Stomach (tissue), 9 donors: ENCODE data around the gene ZEB1. TPM values are rescaled to one million over a fixed set of nuclear protein-coding genes. Genes with fewer than 3 reads are reported as not detected.

Source experiments
- DNase-seq, 2 donors: peaks; one replicate each; pipeline versions ENCODE4 v3.0.0 to v3.0.0-alpha.2; 2013 to 2019
- H3K27ac ChIP-seq, 5 donors: fragments of 200-600 bp in 4 of 5; sonication (generic) in 4 of 5; one replicate each; pipeline ENCODE4 v1.5.1; 2013 to 2019; ENCODE audit warnings: mild to moderate bottlenecking in 1 of 5, moderate library complexity in 1 of 5
- H3K27me3 ChIP-seq, 3 donors: fragments of 200-600 bp; sonication (generic); one replicate each; pipeline ENCODE4 v1.5.1; 2017 to 2019; ENCODE audit warnings: mixed run types in 1 of 3
- H3K36me3 ChIP-seq, 4 donors: fragments of 200-600 bp; sonication (generic); 1 replicate in 3 of 4; 2 replicates in 1 of 4; pipeline ENCODE4 v1.5.1; 2016 to 2019
- H3K4me1 ChIP-seq, 4 donors: fragments of 200-600 bp; sonication (generic); one replicate each; pipeline ENCODE4 v1.5.1; 2016 to 2019
- H3K4me3 ChIP-seq, 4 donors: fragments of 200-600 bp; sonication (generic) in 3 of 4; one replicate each; pipeline ENCODE4 v1.5.1; 2016 to 2019; ENCODE audit warnings: mild to moderate bottlenecking in 1 of 4
- H3K9me3 ChIP-seq, 4 donors: fragments of 200-600 bp; sonication (generic); one replicate each; pipeline ENCODE4 v1.5.1; 2016 to 2019
- CTCF ChIP-seq, 7 experiments: fragments of 450-650 bp in 4 of 7; fragments of 200-600 bp in 3 of 7; sonication (generic) in 3 of 7; IDR thresholded peaks; one replicate each; pipeline ENCODE4 v1.5.1; 2016 to 2019; ENCODE audit warnings: antibody characterized with exemption in 7 of 7, control low read depth in 2 of 7, mild to moderate bottlenecking in 1 of 7
- EP300 ChIP-seq: sonication (generic); formaldehyde crosslinking; IDR thresholded peaks from one replicate; pipeline ENCODE4 v1.6.1; 2017; ENCODE audit warnings: antibody characterized with exemption
- POLR2A ChIP-seq, 4 donors: fragments of 450-650 bp; IDR thresholded peaks; one replicate each; pipeline ENCODE4 v1.6.1; 2016; ENCODE audit warnings: antibody characterized with exemption in 4 of 4, control low read depth in 2 of 4, mild to moderate bottlenecking in 1 of 4, moderate library complexity in 1 of 4
- POLR2AphosphoS5 ChIP-seq, 3 donors: sonication (generic); formaldehyde crosslinking; IDR thresholded peaks; one replicate each; pipeline ENCODE4 v1.6.1; 2016; ENCODE audit warnings: antibody characterized with exemption in 3 of 3
- WGBS, 5 donors: extraction: QIAGEN DNeasy Blood & Tissue Kit in 3 of 5; methylation state at CpG; one replicate each; pipeline versions ENCODE4 v1.1.5 to v1.1.7; 2013 to 2018; 5-methylcytosine and 5-hydroxymethylcytosine counted together
- intact Hi-C: fragments of 100-400 bp; cut with DNase I; formaldehyde crosslinking; loops from one replicate; pipeline ENCODE4 v1.15.1; 2023; ENCODE audit warnings: low total_unique reads
- polyA plus RNA-seq, 3 donors: library from polyadenylated mRNA; stranded (reverse); fragments of 200-250 nt; gene quantifications; one replicate each; pipeline ENCODE4 v1.2.3, GENCODE V29; 2013
- total RNA-seq, 5 donors: library from RNA; depleted of rRNA; stranded (reverse); fragments of >200 nt; gene quantifications; one replicate each; pipeline versions ENCODE4 v1.1.0 to v1.2.3, GENCODE V29; 2014 to 2016
- donor health status: healthy with polysubstance abuse.
- donor health status: Bipolar disorder and iron deficiency.
- donor health status: healthy.

The ZEB1 gene
- total and polyA plus RNA-seq, 8 donors, result 7.6 to 187 (median 31.1) TPM

DNA sequence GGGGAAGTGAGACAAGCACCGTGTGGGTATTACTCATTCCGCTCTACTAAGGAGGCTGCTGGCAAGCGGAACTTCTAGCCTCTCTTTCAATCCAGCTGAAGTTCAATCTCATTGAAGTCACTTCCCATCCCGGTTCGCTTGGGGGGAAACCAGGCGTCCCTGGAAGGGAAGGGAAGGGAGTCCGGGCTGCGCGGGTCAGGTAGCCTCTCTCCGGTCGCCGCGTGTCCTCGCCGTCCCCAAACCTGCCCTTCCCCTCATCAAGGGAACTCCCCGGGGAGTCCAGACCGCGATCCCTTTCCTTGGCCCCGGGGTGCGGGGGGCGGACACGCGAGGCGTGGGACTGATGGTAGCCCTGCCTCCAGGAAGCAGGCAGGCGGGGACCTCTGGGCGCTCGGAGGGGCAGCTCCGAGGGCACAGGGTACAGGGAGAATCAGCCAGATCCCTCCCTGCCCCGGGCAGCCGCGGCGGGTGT, 598 bp upstream of the ZEB1 start:
- Histone ChIP-seq H3K27ac (peak overlapping the region; percentile 85 to 99 (median 93)), H3K27me3 (peaks cover 0 to 26% (median 15%) of the 10 kb centered on the region in 3 donors), H3K4me3 (peak overlapping the region; percentile 78 to 89 (median 86)), H3K4me1 (peaks cover 0 to 41% (median 30%) of the 10 kb centered on the region in 4 donors), H3K9me3 (no peaks in the 10 kb centered on the region), H3K36me3 (no peaks in the 10 kb centered on the region)
- TF ChIP-seq EP300, result no peak
- peak in 2 of 3 donors; percentile 53 to 65 for TF ChIP-seq POLR2AphosphoS5 (IDR thresholded peaks at IDR 0.05)
- intact Hi-C loops, result no loop called here
- peak in 1 of 2 donors; percentile 85 for DNase-seq
- 0 to 1% (median 1%) methylated on average over 15 to 32 of the region's 32 CpGs for WGBS, 5 donors

GRCh38 chr10:31319602-31320549, 860 bp downstream of the ZEB1 start:
- WGBS, 5 donors, result 0 to 1% (median 1%) methylated on average over 52 to 129 of the region's 129 CpGs
- Histone ChIP-seq H3K27me3 (peaks cover 0 to 26% (median 15%) of the 10 kb centered on the region in 3 donors), H3K27ac (peak overlapping the region; percentile 91 to 99 (median 93)), H3K4me3 (peak overlapping the region; percentile 78 to 89 (median 86)), H3K36me3 (no peaks in the 10 kb centered on the region), H3K4me1 (peaks cover 0 to 44% (median 32%) of the 10 kb centered on the region in 4 donors), H3K9me3 (no peaks in the 10 kb centered on the region)
- intact Hi-C loops, result no loop called here
- no peak for TF ChIP-seq CTCF (IDR thresholded peaks at IDR 0.05)
- no peak for TF ChIP-seq EP300
- no peak for TF ChIP-seq POLR2AphosphoS5 (IDR thresholded peaks at IDR 0.05)
- TF ChIP-seq POLR2A (IDR thresholded peaks at IDR 0.05), result no peak
- peak; percentile 31 to 75 for DNase-seq

DNA sequence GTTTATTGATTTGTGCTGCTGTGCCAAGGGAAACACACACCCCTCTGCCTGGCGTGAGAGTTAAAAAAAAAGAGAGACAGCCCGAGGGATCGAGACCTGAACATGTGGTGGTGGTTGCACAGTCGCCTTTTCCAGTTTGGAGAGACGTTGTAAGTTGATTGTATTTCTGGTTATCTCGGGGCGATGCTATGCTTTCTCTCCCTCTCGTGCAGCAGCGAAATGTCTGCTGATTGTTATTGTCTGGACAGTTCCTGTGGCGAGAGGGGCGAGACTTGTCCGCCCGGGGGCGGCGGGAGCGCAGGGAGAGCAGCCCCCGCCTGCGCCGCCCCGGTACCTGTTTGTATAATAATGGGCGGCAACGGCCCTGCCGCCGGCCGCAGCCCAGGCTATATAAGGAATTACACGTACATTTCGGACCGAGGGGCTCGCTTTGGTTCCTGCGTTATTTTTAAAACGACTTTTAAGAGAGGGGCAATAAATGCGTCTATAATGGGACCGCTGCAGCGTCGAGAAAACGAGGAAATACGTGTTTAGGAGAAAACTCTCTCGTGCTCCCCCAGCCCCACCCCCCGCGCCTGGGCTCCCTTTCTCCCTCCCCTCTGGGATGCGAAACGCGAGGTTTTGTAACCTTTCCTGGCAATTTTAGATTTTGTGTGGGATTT, 1.7 kb downstream of the ZEB1 start:
- peak overlapping the region; percentile 91 to 99 (median 93) for H3K27ac ChIP-seq
- peaks cover 0 to 26% (median 15%) of the 10 kb centered on the region in 3 donors for H3K27me3 ChIP-seq
- no peaks in the 10 kb centered on the region for H3K36me3 ChIP-seq
- WGBS, 5 donors, result 0 to 2% (median 1%) methylated on average over 31 to 43 of the region's 43 CpGs
- peak overlapping the region; percentile 78 to 89 (median 86) for H3K4me3 ChIP-seq
- peaks cover 0 to 44% (median 32%) of the 10 kb centered on the region in 4 donors for H3K4me1 ChIP-seq
- no peaks in the 10 kb centered on the region for H3K9me3 ChIP-seq
- intact Hi-C loops, result no loop called here
- DNase-seq, result peak in 1 of 2 donors; percentile 79
- TF ChIP-seq CTCF (IDR thresholded peaks at IDR 0.05), result peak in 1 of 7 experiments; percentile 8
- no peak for TF ChIP-seq EP300
- no peak for TF ChIP-seq POLR2AphosphoS5 (IDR thresholded peaks at IDR 0.05)
- no peak for TF ChIP-seq POLR2A (IDR thresholded peaks at IDR 0.05)

DNA sequence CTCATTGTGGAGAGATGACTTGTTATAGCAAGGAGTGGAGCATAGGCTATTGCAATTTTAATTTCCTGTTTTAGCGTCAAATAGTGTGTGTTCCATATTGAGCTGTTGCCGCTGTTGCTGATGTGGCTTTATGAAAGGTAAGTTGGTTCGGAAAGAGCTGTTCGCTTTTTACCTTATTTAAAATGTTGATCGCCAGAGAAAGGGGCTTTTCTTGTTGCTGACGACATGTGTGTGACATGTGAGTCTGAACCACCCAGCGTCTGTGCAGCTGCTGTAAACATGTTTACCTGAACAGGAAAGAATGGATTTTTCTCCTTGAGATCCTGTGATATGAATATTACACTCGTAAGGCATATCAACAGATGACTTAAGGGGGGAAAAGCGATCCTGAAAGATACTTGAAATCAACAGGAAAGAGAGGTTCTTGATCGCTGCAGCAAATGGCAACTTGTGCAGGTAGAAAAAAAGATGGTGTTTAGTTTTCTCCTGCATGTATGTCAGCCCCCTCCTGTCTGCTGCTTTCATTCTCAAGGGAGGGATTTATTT, 2.5 kb downstream of the ZEB1 start:
- no peaks in the 10 kb centered on the region for H3K36me3 ChIP-seq
- peaks cover 0 to 26% (median 15%) of the 10 kb centered on the region in 3 donors for H3K27me3 ChIP-seq
- TF ChIP-seq CTCF (IDR thresholded peaks at IDR 0.05), result no peak
- no peak for TF ChIP-seq EP300
- TF ChIP-seq POLR2AphosphoS5 (IDR thresholded peaks at IDR 0.05), result no peak
- TF ChIP-seq POLR2A (IDR thresholded peaks at IDR 0.05), result no peak
- DNase-seq, result peak in 1 of 2 donors; percentile 67
- intact Hi-C loops, result no loop called here
- H3K9me3 ChIP-seq, result no peaks in the 10 kb centered on the region
- peak overlapping the region in 4 of 5 donors; percentile 93 to 99 (median 94) for H3K27ac ChIP-seq
- 11 to 23% (median 15%) methylated on average over 10 of the region's 10 CpGs for WGBS, 5 donors
- H3K4me1 ChIP-seq, result peaks cover 5 to 50% (median 35%) of the 10 kb centered on the region in 4 donors
- H3K4me3 ChIP-seq, result peak overlapping the region; percentile 78 to 89 (median 86)
